ENCODE results near the gene VSX2. TPM values are rescaled to one million over a fixed set of nuclear protein-coding genes. Genes with fewer than 3 reads are reported as not detected.

Gene VSX2
- total RNA-seq, 1 donor from 2014 or later = not detected

- peaks cover 64 to 85% of the 10 kb centered on the region in 2 donors for H3K36me3 ChIP-seq
- no peak for DNase-seq (ENCODE audit: low spot score in 2 of 2)
- no peaks in the 10 kb centered on the region for H3K4me1 ChIP-seq
- H3K27ac ChIP-seq = no peak overlapping the region
- H3K9me3 ChIP-seq = no peaks in the 10 kb centered on the region
- H3K4me3 ChIP-seq = no peak overlapping the region
- H3K27me3 ChIP-seq = no peaks in the 10 kb centered on the region
- intact Hi-C loops (cut with DNase I) = no loop called here
- TF ChIP-seq, protein P1, sequence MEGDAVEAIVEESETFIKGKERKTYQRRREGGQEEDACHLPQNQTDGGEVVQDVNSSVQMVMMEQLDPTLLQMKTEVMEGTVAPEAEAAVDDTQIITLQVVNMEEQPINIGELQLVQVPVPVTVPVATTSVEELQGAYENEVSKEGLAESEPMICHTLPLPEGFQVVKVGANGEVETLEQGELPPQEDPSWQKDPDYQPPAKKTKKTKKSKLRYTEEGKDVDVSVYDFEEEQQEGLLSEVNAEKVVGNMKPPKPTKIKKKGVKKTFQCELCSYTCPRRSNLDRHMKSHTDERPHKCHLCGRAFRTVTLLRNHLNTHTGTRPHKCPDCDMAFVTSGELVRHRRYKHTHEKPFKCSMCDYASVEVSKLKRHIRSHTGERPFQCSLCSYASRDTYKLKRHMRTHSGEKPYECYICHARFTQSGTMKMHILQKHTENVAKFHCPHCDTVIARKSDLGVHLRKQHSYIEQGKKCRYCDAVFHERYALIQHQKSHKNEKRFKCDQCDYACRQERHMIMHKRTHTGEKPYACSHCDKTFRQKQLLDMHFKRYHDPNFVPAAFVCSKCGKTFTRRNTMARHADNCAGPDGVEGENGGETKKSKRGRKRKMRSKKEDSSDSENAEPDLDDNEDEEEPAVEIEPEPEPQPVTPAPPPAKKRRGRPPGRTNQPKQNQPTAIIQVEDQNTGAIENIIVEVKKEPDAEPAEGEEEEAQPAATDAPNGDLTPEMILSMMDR (IDR thresholded peaks at IDR 0.05) = peak in 1 of 3 experiments; percentile 26
Measured at GRCh38 chr14:74290415-74290814, 51.2 kb downstream of the VSX2 start.

GRCh38 chr14:74292061-74292460, 52.8 kb downstream of the VSX2 start:
- TF ChIP-seq, protein P1 (IDR thresholded peaks at IDR 0.05) = no peak
- intact Hi-C loops (cut with DNase I) = no loop called here
- no peaks in the 10 kb centered on the region for H3K4me1 ChIP-seq
- no peak overlapping the region for H3K27ac ChIP-seq
- no peak for DNase-seq (ENCODE audit: low spot score in 2 of 2)
- no peaks in the 10 kb centered on the region for H3K27me3 ChIP-seq
- H3K9me3 ChIP-seq = no peaks in the 10 kb centered on the region
- peaks cover 68 to 85% of the 10 kb centered on the region in 2 donors for H3K36me3 ChIP-seq
- H3K4me3 ChIP-seq = no peak overlapping the region

- H3K4me1 ChIP-seq = no peaks in the 10 kb centered on the region
- H3K4me3 ChIP-seq = no peak overlapping the region
- H3K36me3 ChIP-seq = peaks cover 67 to 84% of the 10 kb centered on the region in 2 donors
- no peak for DNase-seq (ENCODE audit: low spot score in 2 of 2)
- H3K9me3 ChIP-seq = no peaks in the 10 kb centered on the region
- H3K27me3 ChIP-seq = no peaks in the 10 kb centered on the region
- no peak overlapping the region for H3K27ac ChIP-seq
- intact Hi-C loops (cut with DNase I) = no loop called here
- TF ChIP-seq, protein P1 (IDR thresholded peaks at IDR 0.05) = no peak
Measured at GRCh38 chr14:74293606-74294005, 54.4 kb downstream of the VSX2 start.

DNA sequence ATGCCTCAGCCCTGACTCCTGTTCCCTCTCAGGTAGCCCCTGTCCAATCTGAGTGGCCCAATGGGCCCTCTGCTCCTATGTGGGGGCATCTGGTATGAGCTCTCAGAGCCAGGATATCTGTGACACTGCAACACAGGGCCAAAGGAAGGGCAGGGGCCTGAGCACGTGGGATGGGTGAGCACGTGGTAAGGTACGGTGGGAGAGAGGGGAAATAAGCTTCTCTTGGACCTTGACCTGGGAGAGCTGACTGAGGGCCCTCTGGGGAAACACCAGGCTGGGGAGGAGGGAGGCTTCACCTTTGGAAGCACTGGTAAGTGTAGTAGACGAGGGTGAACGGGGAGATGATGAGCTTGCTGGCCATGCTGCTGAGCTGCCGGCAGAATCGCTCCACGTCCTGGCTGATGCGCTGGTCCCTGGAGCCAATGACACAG, 56.8 kb downstream of the VSX2 start:
- TF ChIP-seq, protein P1 (IDR thresholded peaks at IDR 0.05) = no peak
- Histone ChIP-seq H3K36me3 (peaks cover 53 to 74% of the 10 kb centered on the region in 2 donors), H3K27me3 (no peaks in the 10 kb centered on the region), H3K9me3 (no peaks in the 10 kb centered on the region), H3K27ac (no peak overlapping the region), H3K4me1 (no peaks in the 10 kb centered on the region), H3K4me3 (no peak overlapping the region)
- intact Hi-C loops (cut with DNase I) = no loop called here
- DNase-seq (ENCODE audit: low spot score in 2 of 2) = no peak

- H3K27me3 ChIP-seq = no peaks in the 10 kb centered on the region
- TF ChIP-seq, protein P1 (IDR thresholded peaks at IDR 0.05) = no peak
- no peaks in the 10 kb centered on the region for H3K4me1 ChIP-seq
- H3K27ac ChIP-seq = no peak overlapping the region
- no peak for DNase-seq (ENCODE audit: low spot score in 2 of 2)
- no peak overlapping the region for H3K4me3 ChIP-seq
- H3K36me3 ChIP-seq = peaks cover 36 to 55% of the 10 kb centered on the region in 2 donors
- no peaks in the 10 kb centered on the region for H3K9me3 ChIP-seq
- intact Hi-C loops (cut with DNase I) = no loop called here
Measured at GRCh38 chr14:74297986-74298385, 58.7 kb downstream of the VSX2 start.

GRCh38 chr14:74299061-74299545, 59.9 kb downstream of the VSX2 start:
- Histone ChIP-seq H3K27ac (no peak overlapping the region), H3K36me3 (peaks cover 36 to 51% of the 10 kb centered on the region in 2 donors), H3K9me3 (no peaks in the 10 kb centered on the region), H3K4me3 (no peak overlapping the region), H3K4me1 (no peaks in the 10 kb centered on the region), H3K27me3 (no peaks in the 10 kb centered on the region)
- intact Hi-C loops (cut with DNase I) = no loop called here
- no peak for DNase-seq (ENCODE audit: low spot score in 2 of 2)
- TF ChIP-seq, protein P1 (IDR thresholded peaks at IDR 0.05) = no peak
